GM23338 (cell line): ENCODE data around the gene PHYH. TPM values are rescaled to one million over a fixed set of nuclear protein-coding genes. Genes with fewer than 3 reads are reported as not detected.

ENCODE experiments used
- ATAC-seq: fragments of 200-7000 bp; cut with Tn5 transposase; 3 replicates; pipeline ENCODE4 v1.9.1; 2020
- DNase-seq: peaks from one replicate; pipeline ENCODE4 v3.0.0-alpha.2; 2015; ENCODE audit warnings: low spot score
- H2AFZ ChIP-seq: fragments of 200-600 bp; sonication (generic); 2 replicates; pipeline ENCODE4 v1.8.0; 2016; ENCODE audit warnings: antibody characterized with exemption, mild to moderate bottlenecking, moderate library complexity
- H3F3A ChIP-seq: fragments of 200-600 bp; sonication (generic); replicated peaks from 2 replicates; pipeline ENCODE4 v1.8.0; 2017; ENCODE audit warnings: antibody characterized with exemption, mixed run types, low read depth
- H3K27ac ChIP-seq: fragments of 200-600 bp; sonication (generic); 2 replicates; pipeline ENCODE4 v1.6.1; 2016; ENCODE audit warnings: low read depth
- H3K27me3 ChIP-seq: fragments of 200-600 bp; sonication (generic); 2 replicates; pipeline ENCODE4 v1.8.0; 2016; ENCODE audit warnings: mild to moderate bottlenecking, mixed run types, moderate library complexity; ENCODE audit not compliant: insufficient read depth
- H3K36me3 ChIP-seq: fragments of 200-600 bp; sonication (generic); 2 replicates; pipeline ENCODE4 v1.8.0; 2016; ENCODE audit warnings: mild to moderate bottlenecking; ENCODE audit not compliant: insufficient read depth
- H3K4me1 ChIP-seq: fragments of 200-600 bp; sonication (generic); 2 replicates; pipeline ENCODE4 v1.8.0; 2016; ENCODE audit warnings: mild to moderate bottlenecking, moderate library complexity; ENCODE audit not compliant: insufficient read depth
- H3K4me2 ChIP-seq: fragments of 200-600 bp; sonication (generic); 2 replicates; pipeline ENCODE4 v1.7.1; 2017; ENCODE audit warnings: mixed run types
- H3K4me3 ChIP-seq: fragments of 200-600 bp; sonication (generic); 2 replicates; pipeline ENCODE4 v1.6.1; 2016; ENCODE audit warnings: mixed run types
- H3K79me2 ChIP-seq: fragments of 200-600 bp; sonication (generic); replicated peaks from 2 replicates; pipeline ENCODE4 v1.8.0; 2017; ENCODE audit warnings: mild to moderate bottlenecking; ENCODE audit not compliant: insufficient read depth
- H3K9me2 ChIP-seq: fragments of 200-600 bp; sonication (generic); 2 replicates; pipeline ENCODE4 v1.8.0; 2017; ENCODE audit not compliant: insufficient read depth
- H4K20me1 ChIP-seq: fragments of 200-600 bp; sonication (generic); replicated peaks from 2 replicates; pipeline ENCODE4 v1.8.0; 2017; ENCODE audit warnings: mild to moderate bottlenecking; ENCODE audit not compliant: insufficient read depth
- H3K27ac Mint-ChIP-seq: 2 replicates; pipeline ENCODE4 v1.8.0; 2020; ENCODE audit warnings: inconsistent platforms, mild to moderate bottlenecking, moderate library complexity, mixed read lengths
- H3K27me3 Mint-ChIP-seq: 3 replicates; pipeline ENCODE4 v1.8.0; 2022; ENCODE audit warnings: low read depth, mild to moderate bottlenecking, moderate library complexity, mixed read lengths, inconsistent platforms; ENCODE audit not compliant: insufficient read depth, poor library complexity
- H3K36me3 Mint-ChIP-seq: 3 replicates; pipeline ENCODE4 v1.8.0; 2021; ENCODE audit warnings: low read depth, mild to moderate bottlenecking, inconsistent platforms, moderate library complexity, mixed read lengths
- H3K4me1 Mint-ChIP-seq: 3 replicates; pipeline ENCODE4 v1.8.0; 2020; ENCODE audit warnings: mild to moderate bottlenecking, inconsistent platforms, mixed read lengths
- H3K4me3 Mint-ChIP-seq: 3 replicates; pipeline ENCODE4 v1.8.0; 2021; ENCODE audit warnings: moderate library complexity, mild to moderate bottlenecking, inconsistent platforms, mixed read lengths
- H3K9me3 Mint-ChIP-seq: 3 replicates; pipeline ENCODE4 v1.8.0; 2020; ENCODE audit warnings: moderate library complexity, mild to moderate bottlenecking, inconsistent platforms, mixed read lengths
- CREB1 ChIP-seq: fragments of 250-450 bp; sonication (Bioruptor Pico); IDR thresholded peaks from 2 replicates; pipeline ENCODE4 v1.5.0; 2020; ENCODE audit warnings: low read depth, mild to moderate bottlenecking, moderate library complexity
- CTCF ChIP-seq, 2 experiments: fragments of 200-600 bp in 1 of 2; sonication (generic) in 1 of 2; conservative IDR thresholded peaks; 2 replicates each; pipeline versions ENCODE4 v1.5.1 to v1.6.1; 2016 to 2017; ENCODE audit warnings: antibody characterized with exemption in 2 of 2, low read depth in 2 of 2, mild to moderate bottlenecking in 2 of 2, moderate library complexity in 1 of 2
- ETS1 ChIP-seq: IDR thresholded peaks from 2 replicates; pipeline ENCODE4 v1.6.1; 2016; ENCODE audit warnings: antibody characterized with exemption
- EZH2 ChIP-seq: fragments of 200-600 bp; sonication (generic); IDR thresholded peaks from one replicate; pipeline ENCODE4 v1.8.0; 2017; ENCODE audit warnings: antibody characterized with exemption, mild to moderate bottlenecking, low read depth; ENCODE audit not compliant: unreplicated experiment
- EZH2phosphoT487 ChIP-seq: fragments of 200-600 bp; sonication (generic); IDR thresholded peaks from one replicate; pipeline ENCODE4 v1.8.1; 2018; ENCODE audit warnings: antibody characterized with exemption; ENCODE audit not compliant: unreplicated experiment
- JUNB ChIP-seq: IDR thresholded peaks from one replicate; pipeline ENCODE4 v1.6.1; 2016; ENCODE audit warnings: antibody characterized with exemption; ENCODE audit not compliant: unreplicated experiment
- NANOG ChIP-seq: IDR thresholded peaks from 2 replicates; pipeline ENCODE4 v1.6.1; 2016; ENCODE audit warnings: antibody characterized with exemption, borderline replicate concordance
- POLR2AphosphoS5 ChIP-seq: IDR thresholded peaks from 2 replicates; pipeline ENCODE4 v1.6.1; 2016; ENCODE audit warnings: antibody characterized with exemption, low read depth
- REST ChIP-seq: IDR thresholded peaks from one replicate; pipeline ENCODE4 v1.6.1; 2018; ENCODE audit warnings: antibody characterized with exemption; ENCODE audit not compliant: unreplicated experiment
- STAT1 ChIP-seq: IDR thresholded peaks from one replicate; pipeline ENCODE4 v1.6.1; 2016; ENCODE audit warnings: antibody characterized with exemption; ENCODE audit not compliant: unreplicated experiment
- ZNF114 ChIP-seq: fragments of 250-450 bp; sonication (Bioruptor Pico); IDR thresholded peaks from 2 replicates; pipeline ENCODE4 v1.5.0; 2020; ENCODE audit warnings: mild to moderate bottlenecking, moderate library complexity
- ZNF331 ChIP-seq: fragments of 250-450 bp; sonication (Bioruptor Pico); IDR thresholded peaks from 2 replicates; pipeline ENCODE4 v1.5.0; 2020; ENCODE audit warnings: low read depth, mild to moderate bottlenecking, moderate library complexity
- ZNF462 ChIP-seq: fragments of 250-450 bp; sonication (Bioruptor Pico); IDR thresholded peaks from 2 replicates; pipeline ENCODE4 v1.5.0; 2020; ENCODE audit warnings: mild to moderate bottlenecking, moderate library complexity
- polyA plus RNA-seq: library from polyadenylated mRNA; unstranded; fragments of >200 nt; fragmentation: Nextera tagmentation; extraction: Ambion mirVana; gene quantifications from 2 replicates; pipeline ENCODE4 v1.2.1, GENCODE V29; 2016
- total RNA-seq: library from RNA; depleted of rRNA; stranded (reverse); fragments of >200 nt; shearing (Covaris generic); gene quantifications from 2 replicates; pipeline ENCODE4 v1.2.3, GENCODE V29; 2014

PHYH gene
- total and polyA plus RNA-seq, 2 experiments from 2014 or later: 10.9 to 29.8 TPM

GRCh38 chr10:13306103-13306502 lies 6.2 kb upstream of the PHYH start:
- Histone ChIP-seq H3K4me2 (no peak overlapping the region), H3K36me3 (no peaks in the 10 kb centered on the region), H2AFZ (no peak overlapping the region), H3K4me1 (peaks cover 5% of the 10 kb centered on the region; the same call in 1 of the 2 replicates), H3K9me2 (no peaks in the 10 kb centered on the region), H3K27ac (no peak overlapping the region), H3K79me2 (no peaks in the 10 kb centered on the region), H4K20me1 (no peaks in the 10 kb centered on the region), H3K27me3 (no peaks in the 10 kb centered on the region), H3F3A (0 out of 2 replicates have a peak, but pooled peaks cover 12% of the 10 kb centered on the region), H3K4me3 (no peak overlapping the region)
- H3K27ac Mint-ChIP-seq: no peak overlapping the region
- TF ChIP-seq POLR2AphosphoS5 (no peak), JUNB (no peak), ZNF462 (CRISPR knock-in tag) (no peak), ETS1 (no peak), ZNF331 (no peak), EZH2 (no peak), REST (no peak), NANOG (no peak), STAT1 (no peak), CREB1 (CRISPR knock-in tag) (no peak), EZH2phosphoT487 (no peak), CTCF (conservative IDR thresholded peaks at IDR 0.05; ENCODE audit: low read depth in 2 of 2) (no peak), ZNF114 (CRISPR knock-in tag) (no peak)
- no peak for DNase-seq
- ATAC-seq: no peak
- H3K27me3 Mint-ChIP-seq: peaks cover 5% of the 10 kb centered on the region
- no peak overlapping the region for H3K4me3 Mint-ChIP-seq
- H3K4me1 Mint-ChIP-seq: peaks cover 6% of the 10 kb centered on the region; the same call in 1 of the 3 replicates
- no peaks in the 10 kb centered on the region; the same call in 2 of the 3 replicates for H3K36me3 Mint-ChIP-seq
- H3K9me3 Mint-ChIP-seq: peaks cover 3% of the 10 kb centered on the region; the same call in 1 of the 3 replicates
